Ascending aorta (tissue), 2 donors: ENCODE measurements around the gene PDIA5. TPM values are rescaled to one million over a fixed set of nuclear protein-coding genes. Genes with fewer than 3 reads are reported as not detected.

Experiments
- DNase-seq, 2 donors: peaks; one replicate each; pipeline ENCODE4 v3.0.0-alpha.2; 2019; ENCODE audit warnings: low spot score in 2 of 2
- H3K27ac ChIP-seq, 2 donors: fragments of 200-600 bp; sonication (generic); one replicate each; pipeline ENCODE4 v1.5.1; 2016 to 2017; ENCODE audit warnings: mild to moderate bottlenecking in 1 of 2
- H3K27me3 ChIP-seq: fragments of 200-600 bp; sonication (generic); one replicate; pipeline ENCODE4 v1.5.1; 2017
- H3K36me3 ChIP-seq, 2 donors: fragments of 200-600 bp; sonication (generic); one replicate each; pipeline ENCODE4 v1.5.1; 2016
- H3K4me1 ChIP-seq, 2 donors: fragments of 200-600 bp; sonication (generic); one replicate each; pipeline ENCODE4 v1.5.1; 2016 to 2017; ENCODE audit warnings: mild to moderate bottlenecking in 1 of 2
- H3K4me3 ChIP-seq, 2 donors: fragments of 200-600 bp; sonication (generic); one replicate each; pipeline ENCODE4 v1.5.1; 2016 to 2017; ENCODE audit warnings: mild to moderate bottlenecking in 1 of 2
- H3K9me3 ChIP-seq, 2 donors: fragments of 200-600 bp; sonication (generic); one replicate each; pipeline ENCODE4 v1.5.1; 2016
- CTCF ChIP-seq, 3 experiments: fragments of 200-600 bp in 2 of 3; fragments of 450-650 bp in 1 of 3; sonication (generic) in 2 of 3; IDR thresholded peaks; one replicate each; pipeline ENCODE4 v1.5.1; 2016 to 2019; ENCODE audit warnings: antibody characterized with exemption in 3 of 3, mild to moderate bottlenecking in 1 of 3, moderate library complexity in 1 of 3
- intact Hi-C: fragments of 100-400 bp; cut with DNase I; formaldehyde crosslinking; loops from one replicate; pipeline ENCODE4 v1.15.1; 2023
- total RNA-seq: library from RNA; depleted of rRNA; stranded (reverse); fragments of >200 nt; gene quantifications from one replicate; pipeline ENCODE4 v1.1.0, GENCODE V29; 2016

Gene PDIA5
- total RNA-seq, 1 donor from 2014 or later = 21.3 TPM

- H3K4me3 ChIP-seq = no peak overlapping the region
- peaks cover 4 to 38% of the 10 kb centered on the region in 2 donors for H3K36me3 ChIP-seq
- H3K27me3 ChIP-seq = no peaks in the 10 kb centered on the region
- H3K9me3 ChIP-seq = no peaks in the 10 kb centered on the region
- no peak for DNase-seq
- TF ChIP-seq CTCF (IDR thresholded peaks at IDR 0.05) = no peak
- intact Hi-C loops = no loop called here
- H3K27ac ChIP-seq = no peak overlapping the region
- H3K4me1 ChIP-seq = no peaks in the 10 kb centered on the region
Measured at GRCh38 chr3:123138839-123139444, 72.1 kb downstream of the PDIA5 start.

- no peaks in the 10 kb centered on the region for H3K27me3 ChIP-seq
- TF ChIP-seq CTCF (IDR thresholded peaks at IDR 0.05) = no peak
- no peak overlapping the region for H3K4me3 ChIP-seq
- H3K36me3 ChIP-seq = peaks cover 4 to 36% of the 10 kb centered on the region in 2 donors
- H3K4me1 ChIP-seq = no peaks in the 10 kb centered on the region
- intact Hi-C loops = no loop called here
- no peaks in the 10 kb centered on the region for H3K9me3 ChIP-seq
- H3K27ac ChIP-seq = no peak overlapping the region
- no peak for DNase-seq
Measured at GRCh38 chr3:123139522-123139921, 72.7 kb downstream of the PDIA5 start.

- Histone ChIP-seq H3K9me3 (no peaks in the 10 kb centered on the region), H3K4me1 (no peaks in the 10 kb centered on the region), H3K4me3 (no peak overlapping the region), H3K36me3 (peaks cover 7 to 38% of the 10 kb centered on the region in 2 donors), H3K27me3 (no peaks in the 10 kb centered on the region), H3K27ac (no peak overlapping the region)
- TF ChIP-seq CTCF (IDR thresholded peaks at IDR 0.05) = no peak
- intact Hi-C loops = no loop called here
- DNase-seq = no peak
Measured at GRCh38 chr3:123140550-123140949, 73.7 kb downstream of the PDIA5 start.

- H3K36me3 ChIP-seq = peaks cover 14 to 45% of the 10 kb centered on the region in 2 donors
- H3K27ac ChIP-seq = no peak overlapping the region
- no peak for TF ChIP-seq CTCF (IDR thresholded peaks at IDR 0.05)
- no peak overlapping the region for H3K4me3 ChIP-seq
- intact Hi-C loops = no loop called here
- DNase-seq = no peak
- H3K4me1 ChIP-seq = no peaks in the 10 kb centered on the region
- H3K27me3 ChIP-seq = no peaks in the 10 kb centered on the region
- no peaks in the 10 kb centered on the region for H3K9me3 ChIP-seq
Measured at GRCh38 chr3:123141276-123141675, 74.5 kb downstream of the PDIA5 start.

GRCh38 chr3:123143669-123144411, 77.0 kb downstream of the PDIA5 start:
- no peak for DNase-seq
- Histone ChIP-seq H3K27ac (no peak overlapping the region), H3K27me3 (no peaks in the 10 kb centered on the region), H3K36me3 (peaks cover 20 to 61% of the 10 kb centered on the region in 2 donors), H3K9me3 (no peaks in the 10 kb centered on the region), H3K4me1 (no peaks in the 10 kb centered on the region), H3K4me3 (no peak overlapping the region)
- no peak for TF ChIP-seq CTCF (IDR thresholded peaks at IDR 0.05)
- intact Hi-C loops = no loop called here
